Ascending aorta (tissue), 2 donors: Measurements from ENCODE around the gene MED10. TPM values are rescaled to one million over a fixed set of nuclear protein-coding genes. Genes with fewer than 3 reads are reported as not detected.

Experiments
- DNase-seq, 2 donors: peaks; one replicate each; pipeline ENCODE4 v3.0.0-alpha.2; 2019; ENCODE audit warnings: low spot score in 2 of 2
- H3K27ac ChIP-seq, 2 donors: fragments of 200-600 bp; sonication (generic); one replicate each; pipeline ENCODE4 v1.5.1; 2016 to 2017; ENCODE audit warnings: mild to moderate bottlenecking in 1 of 2
- H3K27me3 ChIP-seq: fragments of 200-600 bp; sonication (generic); one replicate; pipeline ENCODE4 v1.5.1; 2017
- H3K36me3 ChIP-seq, 2 donors: fragments of 200-600 bp; sonication (generic); one replicate each; pipeline ENCODE4 v1.5.1; 2016
- H3K4me1 ChIP-seq, 2 donors: fragments of 200-600 bp; sonication (generic); one replicate each; pipeline ENCODE4 v1.5.1; 2016 to 2017; ENCODE audit warnings: mild to moderate bottlenecking in 1 of 2
- H3K4me3 ChIP-seq, 2 donors: fragments of 200-600 bp; sonication (generic); one replicate each; pipeline ENCODE4 v1.5.1; 2016 to 2017; ENCODE audit warnings: mild to moderate bottlenecking in 1 of 2
- H3K9me3 ChIP-seq, 2 donors: fragments of 200-600 bp; sonication (generic); one replicate each; pipeline ENCODE4 v1.5.1; 2016
- CTCF ChIP-seq, 3 experiments: fragments of 200-600 bp in 2 of 3; fragments of 450-650 bp in 1 of 3; sonication (generic) in 2 of 3; IDR thresholded peaks; one replicate each; pipeline ENCODE4 v1.5.1; 2016 to 2019; ENCODE audit warnings: antibody characterized with exemption in 3 of 3, mild to moderate bottlenecking in 1 of 3, moderate library complexity in 1 of 3
- intact Hi-C: fragments of 100-400 bp; cut with DNase I; formaldehyde crosslinking; loops from one replicate; pipeline ENCODE4 v1.15.1; 2023
- total RNA-seq: library from RNA; depleted of rRNA; stranded (reverse); fragments of >200 nt; gene quantifications from one replicate; pipeline ENCODE4 v1.1.0, GENCODE V29; 2016

Gene MED10
- total RNA-seq, 1 donor from 2014 or later, result 2.9 TPM

- Histone ChIP-seq H3K4me3 (no peak overlapping the region), H3K4me1 (no peaks in the 10 kb centered on the region), H3K36me3 (no peaks in the 10 kb centered on the region), H3K27ac (no peak overlapping the region), H3K27me3 (no peaks in the 10 kb centered on the region), H3K9me3 (no peaks in the 10 kb centered on the region)
- intact Hi-C loops, result no loop called here
- no peak for DNase-seq
- no peak for TF ChIP-seq CTCF (IDR thresholded peaks at IDR 0.05)
Measured at GRCh38 chr5:6395102-6395445, 16.7 kb upstream of the MED10 start.

- intact Hi-C loops, result no loop called here
- DNase-seq, result no peak
- Histone ChIP-seq H3K9me3 (no peaks in the 10 kb centered on the region), H3K4me3 (no peak overlapping the region), H3K27me3 (no peaks in the 10 kb centered on the region), H3K36me3 (no peaks in the 10 kb centered on the region), H3K4me1 (no peaks in the 10 kb centered on the region), H3K27ac (no peak overlapping the region)
- no peak for TF ChIP-seq CTCF (IDR thresholded peaks at IDR 0.05)
Measured at GRCh38 chr5:6394429-6395101, 16.2 kb upstream of the MED10 start.

- Histone ChIP-seq H3K9me3 (no peaks in the 10 kb centered on the region), H3K27ac (no peak overlapping the region), H3K27me3 (no peaks in the 10 kb centered on the region), H3K36me3 (no peaks in the 10 kb centered on the region), H3K4me1 (no peaks in the 10 kb centered on the region), H3K4me3 (no peak overlapping the region)
- no peak for DNase-seq
- intact Hi-C loops, result no loop called here
- TF ChIP-seq CTCF (IDR thresholded peaks at IDR 0.05), result no peak
Measured at GRCh38 chr5:6393596-6394194, 15.3 kb upstream of the MED10 start.

- Histone ChIP-seq H3K27ac (no peak overlapping the region), H3K4me1 (no peaks in the 10 kb centered on the region), H3K9me3 (no peaks in the 10 kb centered on the region), H3K27me3 (no peaks in the 10 kb centered on the region), H3K4me3 (no peak overlapping the region), H3K36me3 (no peaks in the 10 kb centered on the region)
- TF ChIP-seq CTCF (IDR thresholded peaks at IDR 0.05), result no peak
- intact Hi-C loops, result no loop called here
- no peak for DNase-seq
Measured at GRCh38 chr5:6392561-6392960, 14.2 kb upstream of the MED10 start.

- Histone ChIP-seq H3K27me3 (no peaks in the 10 kb centered on the region), H3K4me3 (no peak overlapping the region), H3K36me3 (no peaks in the 10 kb centered on the region), H3K9me3 (no peaks in the 10 kb centered on the region), H3K4me1 (no peaks in the 10 kb centered on the region), H3K27ac (no peak overlapping the region)
- intact Hi-C loops, result no loop called here
- TF ChIP-seq CTCF (IDR thresholded peaks at IDR 0.05), result no peak
- no peak for DNase-seq
Measured at GRCh38 chr5:6391151-6391550, 12.8 kb upstream of the MED10 start.
